ENCODE measurements around the gene PLP1. TPM values are rescaled to one million over a fixed set of nuclear protein-coding genes. Genes with fewer than 3 reads are reported as not detected.

Gene PLP1
- total and polyA plus RNA-seq, 9 of the 15 experiments (the other 6 are each of a cell fraction or from before 2014, with no cell fraction given): not detected

DNA sequence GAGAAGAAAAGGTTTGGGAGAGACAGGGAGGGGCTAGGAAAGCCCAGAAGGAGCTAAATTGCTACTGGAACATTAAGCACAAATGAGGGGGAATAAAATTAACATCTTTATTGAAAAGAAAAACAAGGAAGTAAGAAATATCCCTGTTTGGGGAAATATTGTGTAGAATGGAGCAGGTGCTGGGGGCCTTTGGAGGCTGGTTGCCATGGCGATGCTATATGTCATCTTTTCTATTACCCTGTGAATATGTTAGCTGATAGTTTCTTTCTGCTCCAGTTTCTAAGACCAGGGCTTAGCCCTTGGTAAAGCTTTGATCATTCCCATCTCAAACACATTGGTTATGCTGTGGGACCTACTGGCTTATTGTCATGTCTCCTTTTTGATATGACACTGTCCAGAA, 37.2 kb upstream of the PLP1 start:
- Histone ChIP-seq H3K36me3 (ENCODE audit: control insufficient read depth, insufficient read depth, low read length) (no peaks in the 10 kb centered on the region), H3K27ac (ENCODE audit: extremely low read depth, low read depth, low read length) (no peak overlapping the region), H3K9me3 (replicated peaks; ENCODE audit: control insufficient read depth, insufficient read depth, low read depth, low read length) (no peaks in the 10 kb centered on the region), H3K27me3 (ENCODE audit: control insufficient read depth in 2 of 2, insufficient read depth in 2 of 2, low read length in 2 of 2) (no peaks in the 10 kb centered on the region; a peak in 1 of 5 replicates), H3K4me2 (ENCODE audit: insufficient read depth, low read length) (no peak overlapping the region), H3K9me1 (ENCODE audit: control insufficient read depth, insufficient read depth, low read length) (no peaks in the 10 kb centered on the region), H3K4me1 (replicated peaks in 1 of 2; ENCODE audit: control insufficient read depth in 2 of 2, insufficient read depth in 2 of 2, low read length in 2 of 2) (no peaks in the 10 kb centered on the region), H4K20me1 (replicated peaks; ENCODE audit: control insufficient read depth, insufficient read depth, low read length) (no peaks in the 10 kb centered on the region), H3K79me2 (ENCODE audit: control insufficient read depth, insufficient read depth, low read length) (no peaks in the 10 kb centered on the region), H3K9ac (ENCODE audit: insufficient read depth in 1 of 2, low read depth in 2 of 2, low read length in 2 of 2) (no peak overlapping the region), H3K4me3 (no peak overlapping the region), H2AFZ (ENCODE audit: low read depth, low read length) (no peak overlapping the region)
- ATAC-seq (no peak), DNase-seq (ENCODE audit: extremely low read depth in 1 of 4, low spot score in 3 of 4) (no peak), FAIRE-seq (no peak)
- BruUV-seq (replicated peaks): no TSS peak
- intact Hi-C loops (cut with micrococcal nuclease) (no loop called here), in situ Hi-C loops (cut with MboI) (no loop called here)
- TF ChIP-seq ILK (tag; IDR thresholded peaks at IDR 0.05; ENCODE audit: borderline replicate concordance, low read depth): no peak
- TF ChIP-seq RFX1 (IDR thresholded peaks at IDR 0.05): peak; percentile 32
- ChIA-PET POLR2A (interaction anchor here (1.0 to 1.2 kb wide), 2 partner anchors 9 to 13 kb away, joined by 3 to 5 read pairs; no protein-coding TSS in a partner anchor), CTCF (ENCODE audit: low intra/inter-chr PET ratio) (no interaction called here)
- WGBS (ENCODE audit: insufficient coverage, low coverage, missing lambda C conversion rate): 0% methylated on average over 1 of the region's 1 CpG

DNA sequence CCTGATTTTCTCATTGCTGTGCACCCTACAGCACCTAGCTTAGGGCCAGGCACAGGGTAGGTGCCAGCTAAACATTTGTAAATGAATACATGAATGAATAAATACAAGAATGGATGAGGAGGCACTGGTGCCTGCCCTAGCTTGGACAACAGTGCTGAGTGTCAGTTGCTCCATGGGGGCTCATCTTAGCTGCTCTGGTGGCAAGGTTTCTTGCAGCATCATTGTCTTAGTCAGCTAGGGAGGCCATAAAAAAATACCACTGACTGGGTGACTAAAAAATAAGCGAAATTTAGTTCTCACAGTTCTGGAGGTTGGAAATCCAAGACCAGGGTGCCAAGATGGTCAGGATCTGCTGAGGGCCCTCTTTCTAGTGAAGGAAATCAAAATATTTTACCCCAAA, 34.8 kb upstream of the PLP1 start:
- FAIRE-seq (no peak), DNase-seq (ENCODE audit: extremely low read depth in 1 of 4, low spot score in 3 of 4) (no peak), ATAC-seq (no peak)
- no peaks in the 10 kb centered on the region for H3K9me1 ChIP-seq (ENCODE audit: control insufficient read depth, insufficient read depth, low read length)
- no peaks in the 10 kb centered on the region for H3K4me1 ChIP-seq (replicated peaks in 1 of 2; ENCODE audit: control insufficient read depth in 2 of 2, insufficient read depth in 2 of 2, low read length in 2 of 2)
- H2AFZ ChIP-seq (ENCODE audit: low read depth, low read length): no peak overlapping the region
- no peaks in the 10 kb centered on the region for H3K9me3 ChIP-seq (replicated peaks; ENCODE audit: control insufficient read depth, insufficient read depth, low read depth, low read length)
- H3K27me3 ChIP-seq (ENCODE audit: control insufficient read depth in 2 of 2, insufficient read depth in 2 of 2, low read length in 2 of 2): no peaks in the 10 kb centered on the region; a peak in 2 of 5 replicates
- intact Hi-C loops (cut with micrococcal nuclease) (no loop called here), in situ Hi-C loops (cut with MboI) (no loop called here)
- no peak overlapping the region for H3K4me3 ChIP-seq
- ChIA-PET CTCF (ENCODE audit: low intra/inter-chr PET ratio) (no interaction called here), POLR2A (interaction anchor here (0.7 kb wide), 1 partner anchor 132 kb away, joined by 3 read pairs; no protein-coding TSS in a partner anchor)
- no peak overlapping the region for H3K9ac ChIP-seq (ENCODE audit: insufficient read depth in 1 of 2, low read depth in 2 of 2, low read length in 2 of 2)
- H3K4me2 ChIP-seq (ENCODE audit: insufficient read depth, low read length): no peak overlapping the region
- H3K79me2 ChIP-seq (ENCODE audit: control insufficient read depth, insufficient read depth, low read length): no peaks in the 10 kb centered on the region
- no peaks in the 10 kb centered on the region for H4K20me1 ChIP-seq (replicated peaks; ENCODE audit: control insufficient read depth, insufficient read depth, low read length)
- H3K36me3 ChIP-seq (ENCODE audit: control insufficient read depth, insufficient read depth, low read length): no peaks in the 10 kb centered on the region
- 0% methylated on average over 1 of the region's 1 CpG for WGBS (ENCODE audit: insufficient coverage, low coverage, missing lambda C conversion rate)
- no peak overlapping the region for H3K27ac ChIP-seq (ENCODE audit: extremely low read depth, low read depth, low read length)
- no TSS peak for BruUV-seq (replicated peaks)
- TF ChIP-seq PTBP1 (IDR thresholded peaks at IDR 0.05; ENCODE audit: low read depth, low read length) (no peak), EGR1 (conservative IDR thresholded peaks at IDR 0.05) (no peak)
